ENCODE results near the gene WBP2. TPM values are rescaled to one million over a fixed set of nuclear protein-coding genes. Genes with fewer than 3 reads are reported as not detected.

The WBP2 gene
- total RNA-seq, 1 experiment from 2014 or later = 21.8 TPM

DNA sequence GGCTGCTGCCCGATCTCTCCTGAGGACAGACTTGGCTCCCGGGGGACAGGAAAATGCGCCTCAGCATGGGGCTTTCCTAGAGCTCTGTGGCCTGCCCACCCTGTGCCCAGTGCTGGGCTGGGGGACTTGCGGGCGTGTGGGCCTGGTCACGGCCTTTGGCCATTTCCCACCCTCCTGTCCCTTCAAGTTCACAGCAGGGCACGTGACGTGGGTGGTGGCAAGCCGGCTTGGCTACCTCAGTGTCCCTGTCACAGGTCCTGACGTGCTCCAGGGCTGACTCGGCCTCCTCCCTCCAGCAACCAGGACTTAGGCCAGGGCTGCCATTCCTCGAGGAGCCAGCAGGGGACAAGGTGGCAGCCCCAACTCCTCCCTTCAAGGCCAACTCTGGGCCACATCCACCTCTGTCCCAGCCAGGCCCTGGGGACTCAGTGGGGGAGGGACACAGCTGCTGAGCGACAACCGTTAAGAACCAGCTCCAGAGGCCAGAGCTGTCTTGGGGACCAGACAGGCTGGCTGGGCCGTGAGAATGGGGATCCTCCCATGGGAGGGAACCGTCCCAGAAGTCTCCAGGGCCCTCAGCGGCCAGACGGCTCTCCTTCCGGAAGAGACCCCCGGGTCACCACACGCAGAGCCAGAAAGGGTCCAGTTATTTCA, 9.9 kb downstream of the WBP2 start:
- DNase-seq (ENCODE audit: low read depth) = peak; percentile 81

DNA sequence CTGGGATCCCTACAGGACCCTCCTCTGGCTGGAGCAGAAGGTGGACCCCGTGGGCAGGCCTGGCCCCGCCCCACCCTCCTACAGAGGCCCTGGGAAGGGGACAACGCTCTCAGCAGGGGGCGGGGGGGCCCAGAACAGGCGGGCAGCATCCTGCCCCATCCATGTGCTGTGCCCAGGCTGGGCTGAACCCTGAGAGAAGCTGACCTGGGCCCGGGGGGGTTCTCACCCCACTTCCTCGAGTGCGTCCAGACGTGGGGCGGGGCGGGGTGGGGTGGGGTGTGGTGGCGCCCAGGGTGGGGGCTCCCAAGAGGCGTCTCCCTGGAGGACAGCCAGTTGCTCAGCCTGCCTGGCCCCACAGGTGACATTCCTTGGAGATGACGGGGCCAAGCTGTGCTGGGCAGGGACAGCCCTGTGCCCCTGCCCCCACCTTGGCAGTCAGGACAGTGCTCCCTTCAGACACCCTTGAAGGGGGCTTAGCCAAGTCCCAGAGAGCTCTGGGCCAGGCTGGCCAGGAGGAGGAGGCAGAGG, 10.5 kb downstream of the WBP2 start:
- DNase-seq (ENCODE audit: low read depth) = peak; percentile 49

DNA sequence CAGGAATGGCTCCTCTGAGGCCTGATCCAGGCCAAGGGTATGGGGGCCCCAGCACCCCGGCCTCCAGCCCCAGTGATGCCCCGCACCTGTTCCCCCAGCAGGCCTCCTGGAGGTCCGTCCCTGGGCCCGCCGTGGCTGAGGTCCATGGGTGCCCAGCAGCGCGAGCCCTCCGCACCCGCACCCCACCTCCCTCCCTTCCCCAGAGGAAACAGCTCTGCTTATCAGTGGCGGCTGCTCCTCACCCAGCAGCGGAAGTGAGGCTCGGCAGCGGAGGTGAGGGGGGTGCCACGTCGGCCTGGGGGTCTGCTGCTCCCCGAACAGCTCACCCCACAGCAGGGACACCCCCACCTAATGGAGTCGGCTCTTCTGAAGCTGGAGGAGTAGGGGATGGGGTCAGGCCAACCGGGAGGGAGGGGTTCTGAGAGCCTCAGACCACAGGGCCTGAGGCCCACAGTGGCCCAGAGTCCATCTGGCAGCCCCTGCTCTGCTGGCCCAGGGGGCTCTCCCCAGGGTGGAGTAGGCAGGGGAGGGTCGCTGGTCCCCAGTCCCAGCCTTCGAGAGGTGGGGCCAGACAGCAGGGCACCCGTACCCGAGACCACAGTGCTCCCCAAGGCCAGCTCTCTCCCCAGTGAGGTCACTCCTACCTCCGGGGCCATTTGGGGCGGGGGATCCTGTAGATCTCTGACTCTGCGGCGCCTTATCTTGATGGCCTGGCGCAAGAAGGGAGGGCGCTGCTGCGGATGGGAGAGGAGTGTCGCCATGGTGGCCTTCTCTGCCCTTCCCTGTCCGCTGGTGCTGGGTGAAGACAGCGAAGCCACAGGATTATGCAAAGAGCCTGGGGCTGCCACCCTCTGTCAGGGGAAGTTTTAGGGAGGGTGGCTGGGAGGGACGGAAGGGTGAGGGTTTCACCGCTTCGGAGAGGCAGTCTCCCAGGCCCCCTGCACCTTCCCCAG, 11.3 kb downstream of the WBP2 start, which contains the start of gene UNC13D:
UNC13D (minus strand) TSS at position 828 of the 953 bp plus-strand sequence; CDS start at position 761, 67 bp downstream.
- DNase-seq (ENCODE audit: low read depth) = no peak

DNA sequence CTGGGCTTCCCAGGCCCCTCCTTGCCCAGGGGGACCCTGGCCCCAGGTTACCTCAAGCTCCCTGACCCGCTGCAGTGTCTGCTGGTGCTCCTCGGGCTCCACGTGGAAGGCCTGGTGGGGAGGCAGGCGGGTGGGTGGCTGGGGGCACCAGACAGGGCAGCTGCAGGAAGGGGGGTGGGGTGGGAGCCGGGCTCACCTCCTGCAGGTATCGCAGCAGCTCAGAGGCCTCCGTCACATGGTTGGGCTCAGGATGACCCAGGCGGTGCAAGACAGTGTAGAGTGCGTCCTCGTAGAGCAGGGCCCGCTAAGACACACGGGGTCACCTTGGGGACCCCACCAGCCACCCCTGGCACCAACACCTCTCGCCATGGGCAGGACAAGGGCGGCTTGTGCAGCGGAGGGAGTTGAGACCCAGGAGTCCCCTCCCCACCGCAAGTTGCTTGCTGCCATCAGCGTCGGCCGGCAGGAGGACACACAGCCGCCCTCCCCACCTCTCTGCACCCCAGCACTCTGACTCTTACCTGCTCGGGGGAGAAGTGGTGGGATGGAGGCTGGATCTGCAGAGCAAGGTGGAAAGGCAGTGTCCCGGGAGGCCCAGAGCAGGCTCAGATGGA, 12.1 kb downstream of the WBP2 start:
- DNase-seq (ENCODE audit: low read depth) = no peak

DNA sequence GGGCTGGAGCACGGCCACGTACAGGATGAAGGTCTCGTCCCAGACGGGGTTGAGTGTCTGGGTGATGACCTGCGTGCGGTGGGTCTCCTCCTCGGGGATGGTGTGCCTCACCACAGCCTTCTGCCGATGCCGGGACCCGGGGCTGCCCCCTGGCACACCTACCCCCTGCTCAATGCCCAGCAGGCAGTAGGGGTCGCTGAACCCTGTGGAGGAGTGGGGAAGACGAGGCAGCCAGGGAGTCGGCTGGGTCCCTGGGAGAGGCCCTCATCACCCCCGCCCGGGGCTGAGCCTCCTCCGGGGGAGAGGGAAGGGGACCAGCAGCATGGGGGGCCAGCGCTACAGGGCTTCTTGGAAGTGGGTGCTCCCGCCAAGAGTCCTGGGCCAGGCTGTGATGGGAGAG, 12.7 kb downstream of the WBP2 start:
- no peak for DNase-seq (ENCODE audit: low read depth)

DNA sequence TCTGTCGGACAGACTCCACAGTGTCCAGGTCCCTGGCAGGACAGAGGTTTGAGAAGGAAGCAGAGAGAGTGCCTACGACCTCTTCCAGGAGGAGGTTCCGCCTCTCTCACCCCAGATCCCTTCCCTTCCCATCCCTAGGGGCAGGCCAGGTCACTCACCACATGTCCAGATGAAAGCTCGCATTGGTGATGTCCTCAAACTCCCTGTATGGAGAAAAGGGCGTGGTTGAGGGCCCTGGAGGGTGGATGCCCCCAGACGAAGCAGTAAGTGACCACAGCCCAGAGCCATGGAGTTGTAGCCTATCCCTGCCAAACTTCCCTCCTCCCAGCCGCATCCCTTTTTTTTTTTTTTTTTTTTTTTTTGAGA, 14.4 kb downstream of the WBP2 start:
- no peak for DNase-seq (ENCODE audit: low read depth)

DNA sequence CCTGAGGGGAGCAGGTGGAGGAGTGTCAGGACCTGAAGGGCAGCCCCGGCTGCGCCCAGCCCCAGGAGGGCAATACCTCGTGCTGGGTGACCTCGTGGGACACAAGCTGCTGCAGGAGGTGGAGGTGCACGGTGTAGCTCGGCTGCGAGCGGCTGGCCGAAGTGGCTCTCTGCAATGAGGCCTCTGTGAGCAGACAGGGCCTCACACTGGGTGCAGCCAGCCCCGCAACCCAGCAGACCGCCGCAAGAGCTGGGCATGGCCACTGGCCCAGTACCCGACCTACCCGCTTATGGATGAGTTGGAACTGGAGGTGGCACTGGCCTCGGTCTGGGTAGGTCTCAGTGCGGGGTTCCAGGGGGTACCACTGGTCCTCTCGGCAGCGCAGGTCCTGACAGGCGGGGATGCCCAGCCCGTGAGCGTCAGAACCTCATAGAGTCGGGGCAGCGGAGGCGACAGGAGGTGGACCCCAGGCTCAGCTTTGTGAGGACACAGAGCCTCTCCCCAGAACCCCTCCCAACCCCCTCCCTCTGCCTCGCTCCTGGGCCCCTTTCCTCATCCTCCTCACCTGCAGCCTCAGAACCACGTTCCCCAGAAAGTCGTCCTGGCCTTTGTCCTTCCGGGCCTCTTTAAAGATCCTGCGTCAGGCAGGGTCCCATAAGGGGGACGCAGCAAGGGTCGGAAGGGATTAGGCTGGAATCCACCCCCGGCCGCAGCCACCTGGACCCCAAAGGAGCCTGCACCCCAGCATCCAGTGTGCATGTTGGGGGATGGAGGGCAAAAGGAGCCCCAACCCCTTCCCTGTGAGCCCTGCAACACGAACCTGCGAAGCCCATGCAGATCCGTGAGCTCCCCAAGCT, 15.0 kb downstream of the WBP2 start:
- no peak for DNase-seq (ENCODE audit: low read depth)

DNA sequence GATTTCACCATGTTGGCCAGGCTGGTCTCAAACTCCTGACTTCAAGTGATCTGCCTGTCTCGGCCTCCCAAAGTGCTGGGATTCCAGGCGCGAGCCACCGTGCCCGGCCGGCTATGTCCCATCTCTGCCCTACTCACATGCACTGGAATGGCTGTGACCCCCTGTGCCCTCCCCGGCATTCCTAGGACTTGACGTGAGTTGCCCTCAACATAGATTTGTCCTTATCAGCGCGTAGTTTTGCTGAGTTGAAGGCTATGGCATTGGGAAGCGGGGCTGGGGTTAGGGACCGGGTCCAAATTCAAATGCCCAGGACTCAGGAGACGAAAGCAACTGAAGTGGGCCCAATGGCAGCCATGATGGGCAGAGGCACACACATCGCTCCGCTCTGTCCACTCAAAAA, 16.7 kb downstream of the WBP2 start:
- DNase-seq (ENCODE audit: low read depth) = no peak

DNA sequence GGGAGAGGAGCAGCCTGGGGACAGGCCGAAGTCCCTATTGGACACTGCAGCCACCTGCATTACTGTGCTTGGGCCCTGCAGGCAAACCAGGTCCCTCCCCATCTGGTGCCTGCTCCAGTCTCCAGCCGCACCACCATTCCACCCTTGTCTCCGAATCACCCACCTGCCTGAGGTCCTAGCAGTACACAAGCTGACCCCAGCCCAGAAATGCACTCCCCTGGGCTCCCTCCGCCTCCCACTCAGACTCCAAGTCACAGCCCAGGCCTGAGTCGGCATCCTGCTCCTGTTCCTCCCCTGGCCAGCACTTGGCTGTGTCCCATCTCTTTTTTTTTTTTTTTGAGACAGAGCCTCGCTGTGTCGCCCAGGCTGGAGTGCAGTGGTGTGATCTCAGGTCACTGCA, 17.2 kb downstream of the WBP2 start:
- DNase-seq (ENCODE audit: low read depth) = no peak

DNA sequence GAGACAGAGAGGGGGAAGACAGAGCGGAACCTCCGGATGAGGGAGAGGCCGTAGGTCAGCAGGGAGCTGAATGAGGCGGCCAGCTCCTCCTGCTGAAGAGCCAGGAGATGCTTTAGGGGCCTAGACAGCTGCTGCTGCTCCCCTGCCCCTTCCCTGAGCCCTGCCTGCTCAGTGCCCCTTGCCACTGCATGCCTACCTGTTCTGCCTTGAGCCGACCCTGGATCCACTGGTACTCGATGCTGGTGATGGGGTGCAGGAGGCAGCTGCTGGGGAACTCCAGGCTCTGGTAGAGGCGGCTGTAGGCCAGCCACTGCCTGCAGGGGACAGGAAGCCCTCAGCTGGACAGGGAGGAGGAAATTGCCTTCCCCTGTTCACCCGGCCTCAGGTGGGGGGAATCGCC, 18.5 kb downstream of the WBP2 start:
- no peak for DNase-seq (ENCODE audit: low read depth)

DNA sequence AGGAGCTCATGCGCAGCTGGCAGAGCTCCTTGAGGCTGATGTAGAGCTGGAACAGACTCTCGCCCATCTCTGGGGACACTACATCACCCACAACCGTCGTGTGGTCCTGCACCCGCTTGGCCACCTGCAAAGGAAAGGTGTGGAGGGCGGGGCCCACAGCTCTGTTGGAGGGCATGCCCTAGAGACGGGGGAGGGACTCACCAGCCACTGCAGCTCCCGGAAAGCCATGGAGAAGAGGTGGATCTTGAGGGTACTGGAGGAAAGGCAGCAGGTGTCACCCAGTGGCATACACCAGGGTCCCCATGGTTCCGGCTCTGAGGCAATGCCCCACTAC, 19.5 kb downstream of the WBP2 start:
- DNase-seq (ENCODE audit: low read depth) = no peak

DNA sequence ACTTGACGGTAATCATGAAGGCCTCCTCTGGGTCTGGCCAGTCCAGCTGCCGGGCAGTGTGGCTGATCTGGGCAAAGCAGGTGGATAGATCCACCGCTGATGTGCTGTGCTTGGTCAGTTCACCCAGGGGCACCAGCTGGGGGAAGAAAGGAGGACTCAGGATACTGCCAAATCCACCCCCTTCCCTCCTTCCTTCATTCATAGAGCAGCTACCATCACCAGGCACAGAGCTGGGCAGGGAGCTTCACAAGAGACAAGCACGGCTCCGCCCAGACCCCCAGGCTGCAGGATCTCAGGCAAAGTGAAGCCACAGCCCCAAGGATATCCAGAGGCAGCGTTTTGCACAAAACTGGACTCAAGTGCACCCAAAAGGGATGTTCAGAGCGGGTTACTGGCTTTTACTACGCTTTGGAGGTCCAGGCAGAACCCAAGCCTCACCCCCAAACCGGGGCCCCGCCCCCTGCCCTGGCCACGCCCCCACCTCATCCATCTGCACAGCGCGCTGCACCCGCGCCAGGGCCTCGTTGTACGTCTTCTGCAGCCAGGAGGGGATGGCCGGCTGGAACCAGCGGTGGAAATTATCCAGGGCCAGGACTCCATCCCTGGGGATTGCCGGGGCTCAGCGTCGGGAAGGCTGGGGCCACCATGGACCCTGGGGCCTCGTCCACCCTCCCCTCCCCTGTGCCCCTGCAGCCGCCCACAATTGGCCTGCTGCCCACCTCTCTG, 20.0 kb downstream of the WBP2 start:
- no peak for DNase-seq (ENCODE audit: low read depth)

DNA sequence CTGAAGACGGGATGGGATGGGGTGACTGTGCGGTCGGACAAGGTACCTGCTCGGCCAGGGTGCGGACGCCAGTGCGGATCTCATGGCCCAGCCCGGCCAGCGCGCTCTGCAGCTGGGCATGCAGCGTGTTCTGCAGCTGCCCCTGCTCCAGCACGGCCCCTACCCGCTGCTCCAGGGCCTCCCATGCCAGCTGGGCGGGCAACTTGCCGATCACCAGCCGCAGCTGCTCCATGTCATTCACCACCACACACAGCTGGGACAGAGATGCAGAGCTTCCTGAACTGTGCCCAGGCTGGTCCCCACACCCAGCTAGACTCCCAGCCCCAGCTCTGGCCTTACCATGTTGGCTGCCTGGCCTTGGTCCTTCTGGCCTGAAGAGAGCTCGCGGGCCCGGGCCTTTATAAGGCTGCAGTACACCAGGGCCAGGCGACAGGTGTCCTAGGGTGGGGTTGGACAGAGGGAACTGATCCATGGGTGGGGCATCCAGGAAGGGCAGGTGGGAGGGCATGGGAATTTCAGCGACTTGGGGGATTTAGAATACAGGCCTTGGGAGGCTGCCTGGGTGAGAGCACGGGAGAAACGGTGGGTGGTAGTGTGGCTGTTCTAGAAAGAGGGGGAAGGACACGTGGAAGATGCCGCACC, 20.7 kb downstream of the WBP2 start:
- no peak for DNase-seq (ENCODE audit: low read depth)

DNA sequence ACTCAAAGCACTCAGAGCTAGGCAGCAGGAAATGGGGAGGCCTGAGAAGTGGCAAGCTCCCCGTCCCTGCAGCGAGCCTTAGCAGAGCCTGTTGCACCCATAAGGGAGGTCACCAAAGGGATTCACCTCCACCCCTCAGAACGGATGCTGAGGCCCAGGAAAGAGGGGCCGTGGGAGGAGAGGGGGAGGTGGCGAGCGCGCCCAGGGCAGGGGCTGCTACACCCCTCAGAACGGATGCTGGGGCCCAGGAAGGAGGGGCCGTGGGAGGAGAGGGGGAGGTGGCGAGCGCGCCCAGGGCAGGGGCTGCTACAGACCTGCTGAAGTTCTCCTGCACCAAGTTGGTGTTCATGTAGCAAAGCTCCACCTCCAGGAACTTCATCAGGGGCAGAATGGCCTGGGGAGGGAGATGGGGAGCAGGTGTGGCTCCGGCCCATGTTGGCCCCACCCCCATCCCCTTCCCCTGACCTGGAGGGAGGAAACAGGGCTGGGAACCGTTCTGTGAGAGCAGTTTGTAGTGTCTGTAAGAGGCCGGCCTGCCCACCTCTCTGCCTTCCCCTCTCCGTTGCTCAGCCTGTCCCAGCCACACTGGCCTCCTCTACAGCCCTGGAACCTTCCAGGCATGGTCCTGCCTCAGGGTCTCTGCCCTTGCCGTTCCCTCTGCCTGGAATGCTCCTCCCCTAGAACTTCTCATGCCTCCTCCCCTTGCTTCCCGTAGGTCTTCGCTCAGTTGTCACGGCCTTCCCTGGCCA, 22.3 kb downstream of the WBP2 start:
- DNase-seq (ENCODE audit: low read depth) = no peak

DNA sequence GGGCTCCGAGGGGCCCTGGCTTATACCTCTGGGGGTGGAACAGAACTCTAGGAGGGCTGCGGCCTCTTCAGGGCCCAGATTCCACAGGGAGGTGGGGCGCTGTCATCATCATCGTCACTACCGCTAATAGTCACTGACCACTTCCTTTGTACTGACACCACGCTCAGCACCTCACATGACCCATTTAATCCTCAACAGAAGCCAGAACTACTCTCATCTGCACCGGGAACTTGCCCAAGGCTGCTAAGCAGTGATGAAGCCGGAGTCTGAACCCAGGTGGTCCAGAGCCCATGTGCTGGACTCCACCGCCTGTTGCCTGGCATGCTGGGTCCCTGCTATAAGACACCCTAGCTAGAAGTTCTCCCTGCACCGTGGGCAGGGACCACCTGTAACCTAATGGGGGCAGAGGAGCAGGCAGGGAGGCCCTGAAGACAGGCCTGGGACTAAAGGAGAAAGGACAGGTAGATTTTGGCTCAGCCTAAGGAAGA, 22.9 kb downstream of the WBP2 start:
- DNase-seq (ENCODE audit: low read depth) = peak; percentile 85

DNA sequence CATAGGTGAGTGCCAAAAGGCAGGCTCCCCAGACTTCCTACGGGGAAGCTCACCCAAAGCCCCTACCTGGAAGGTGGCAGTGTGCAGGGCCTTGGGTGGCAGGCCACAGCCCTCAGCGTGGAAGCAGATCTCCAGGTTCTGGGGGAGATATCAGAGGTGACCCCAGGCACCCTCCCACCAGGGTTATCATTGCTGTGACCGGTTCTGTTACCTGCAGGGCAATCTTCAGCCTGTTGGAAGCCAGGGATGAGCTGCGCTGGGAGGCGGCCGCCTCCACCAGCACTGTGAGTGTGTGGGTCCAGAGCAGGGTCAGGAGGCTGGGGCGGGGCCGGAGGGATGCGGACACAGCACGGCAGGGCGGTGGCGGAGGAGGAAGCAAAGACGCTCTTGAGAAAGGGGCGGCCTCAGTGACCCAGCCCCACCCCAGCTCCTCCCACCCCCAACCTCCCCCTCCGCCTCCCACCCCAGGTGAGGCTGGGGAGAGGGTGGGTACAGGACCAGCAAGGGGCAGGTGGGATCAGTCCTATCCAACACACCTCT, 24.0 kb downstream of the WBP2 start:
- DNase-seq (ENCODE audit: low read depth) = no peak

DNA sequence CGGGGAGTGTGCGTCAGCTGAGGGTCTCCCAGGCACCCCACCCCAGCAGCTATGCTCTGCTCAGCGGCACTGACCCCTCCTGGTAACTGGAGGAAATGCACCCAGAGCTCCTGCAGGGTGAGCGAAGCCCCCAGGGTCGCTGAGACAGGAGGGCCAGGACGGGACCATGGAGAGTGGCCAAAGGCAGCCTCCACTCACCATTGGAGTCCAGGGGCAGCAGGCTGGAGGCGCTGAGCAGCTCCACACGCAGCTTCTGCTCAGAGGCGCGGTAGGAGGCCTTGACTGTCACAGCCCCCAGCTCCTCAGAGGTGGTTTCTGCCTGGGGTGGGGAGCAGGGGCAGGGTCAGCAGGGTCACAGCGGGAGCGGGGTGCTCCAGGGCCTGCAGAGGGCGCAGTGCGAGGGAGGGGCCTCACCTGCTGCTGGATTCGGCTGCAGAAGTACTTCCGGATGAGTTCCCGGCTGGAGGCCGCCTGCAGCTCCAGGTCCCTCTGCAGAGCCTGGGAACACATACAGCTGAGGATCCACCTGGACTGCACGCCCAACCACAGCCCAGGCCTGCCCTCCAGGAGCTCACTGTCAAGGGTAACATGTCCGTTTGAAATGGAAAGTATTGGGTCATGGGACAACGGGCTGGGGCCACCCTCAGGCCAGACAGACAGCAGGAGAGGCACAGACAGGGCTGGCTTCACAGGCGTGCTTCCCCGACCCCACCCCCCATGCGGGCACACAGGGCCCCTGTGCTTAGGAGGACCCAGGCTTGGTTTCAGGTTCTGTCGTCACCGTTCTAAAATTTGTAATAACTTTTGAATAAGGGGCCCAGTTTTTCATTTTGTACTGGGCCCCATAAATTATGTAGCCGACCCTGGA, 24.7 kb downstream of the WBP2 start:
- no peak for DNase-seq (ENCODE audit: low read depth)

DNA sequence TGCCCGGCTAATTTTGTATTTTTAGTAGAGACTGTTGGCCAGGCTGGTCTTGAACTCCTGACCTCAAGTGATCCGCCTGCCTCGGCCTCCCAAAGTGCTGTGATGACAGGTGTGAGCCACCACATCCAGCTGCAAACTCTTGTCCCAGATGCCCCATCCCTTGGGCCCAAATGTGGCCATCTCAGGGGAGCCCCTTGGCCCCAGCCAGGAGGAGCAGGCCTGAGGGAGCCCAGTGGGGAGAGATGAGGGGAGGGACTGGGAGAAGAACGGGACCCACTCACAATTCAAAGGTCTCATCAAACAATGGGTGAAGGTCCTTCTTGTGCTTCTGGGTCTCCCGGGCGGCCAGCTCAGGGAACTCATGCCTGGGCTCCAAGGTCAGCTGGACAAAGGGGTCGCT, 25.4 kb downstream of the WBP2 start:
- DNase-seq (ENCODE audit: low read depth) = no peak
